Astrocyte (in vitro differentiated cells and primary cell): Measurements from ENCODE around the gene CASP3.
"Not testable (repeated sequence)": the region's sequence is repeated elsewhere in the genome, so short reads cannot be mapped to it uniquely, and the experiment has no call there.

Source experiments
- CTCF ChIP-seq: IDR thresholded peaks from 2 replicates; pipeline ENCODE4 v1.5.1; 2011; ENCODE audit warnings: low read depth, mild to moderate bottlenecking, inconsistent platforms, low read length, moderate library complexity; ENCODE audit not compliant: insufficient read depth
- EZH2 ChIP-seq: IDR thresholded peaks from 2 replicates; pipeline ENCODE4 v1.6.1; 2012; ENCODE audit warnings: mild to moderate bottlenecking, low read length, inconsistent platforms; ENCODE audit not compliant: insufficient read depth

- TF ChIP-seq CTCF, EZH2: not testable (repeated sequence)
These were observed 3.4 kb upstream of the CASP3 start for GRCh38 chr4:184652681-184653080.
